ENCODE measurements around the gene WLS. TPM values are rescaled to one million over a fixed set of nuclear protein-coding genes. Genes with fewer than 3 reads are reported as not detected.

The WLS gene
- total and polyA plus RNA-seq, 4 donors: 29.9 to 81.5 (median 51.8) TPM

DNA sequence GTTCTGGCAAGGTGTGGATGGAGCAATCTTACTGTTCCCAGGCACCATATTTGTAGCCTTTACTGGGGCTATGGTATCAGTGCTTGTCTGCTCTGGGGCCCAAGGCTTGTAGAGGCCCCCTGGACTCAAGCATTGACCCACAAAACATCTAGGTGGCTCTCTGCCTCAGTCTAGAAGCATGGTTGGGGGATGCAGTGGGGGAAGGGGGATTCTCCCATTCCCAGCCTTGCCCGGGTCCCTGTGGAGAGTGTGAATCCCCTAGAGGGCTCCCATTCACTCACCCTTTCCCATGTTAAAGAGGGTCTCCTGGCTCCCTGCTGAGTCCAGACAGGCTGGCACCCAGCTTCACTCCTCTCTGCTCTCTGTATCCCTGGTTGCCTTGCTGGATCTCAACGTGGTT is 153.7 kb downstream of the WLS start:
- ATAC-seq (ENCODE audit: low FRiP score) (no peak), DNase-seq (no peak)
- intact Hi-C loops (cut with DNase I): no loop called here
- Histone ChIP-seq H3K4me1 (ENCODE audit: control insufficient read depth in 1 of 2, insufficient read depth in 2 of 2, low read length in 2 of 2) (no peaks in the 10 kb centered on the region), H3K27ac (ENCODE audit: low read depth in 1 of 2, low read length in 2 of 2) (no peak overlapping the region), H3K27me3 (ENCODE audit: control insufficient read depth in 1 of 2, insufficient read depth in 2 of 2, low read length in 1 of 2) (no peaks in the 10 kb centered on the region), H3K9me3 (ENCODE audit: control insufficient read depth, low read length) (no peaks in the 10 kb centered on the region), H3K36me3 (ENCODE audit: control insufficient read depth in 1 of 2, insufficient read depth in 2 of 2, low read length in 1 of 2) (no peaks in the 10 kb centered on the region), H3K4me3 (ENCODE audit: low read length in 2 of 2) (no peak overlapping the region)
- 75 to 84% methylated on average over 2 of the region's 2 CpGs for WGBS, 2 donors

Small RNA genes within 50 kb of the gene (microRNA-seq; reads per million reads assigned to microRNA genes)
- gene MIR1262: 0.99 to 2.4 reads per million in 2 donors

Other genes starting within 250 kb of the WLS start
- gene DIRAS3, start 181.9 kb downstream of the WLS start, total RNA-seq: 1 to 10 TPM; 2.1 to 2.2 TPM
- gene DIRAS3, start 181.9 kb downstream of the WLS start, polyA plus RNA-seq: 1 to 10 TPM; 2.8 to 9.3 TPM
- gene RPE65, start 217.4 kb upstream of the WLS start, total RNA-seq: not detected
- not detected for gene RPE65, start 217.4 kb upstream of the WLS start, polyA plus RNA-seq

Measured in aorta (tissue), 5 donors.